Neural crest cell (in vitro differentiated cells): Measurements from ENCODE around the gene PRTFDC1. TPM values are rescaled to one million over a fixed set of nuclear protein-coding genes. Genes with fewer than 3 reads are reported as not detected.

Experiments used
- DNase-seq: peaks from one replicate; pipeline ENCODE4 v3.0.0; 2021; ENCODE audit warnings: low read depth, mixed read lengths, low spot score
- H3K27ac Mint-ChIP-seq: one replicate; pipeline ENCODE4 v1.8.0; 2021; ENCODE audit warnings: mild to moderate bottlenecking, mixed read lengths; ENCODE audit not compliant: unreplicated experiment
- H3K27me3 Mint-ChIP-seq: 2 replicates; pipeline ENCODE4 v1.8.0; 2021; ENCODE audit warnings: low read depth, mild to moderate bottlenecking, mixed read lengths
- H3K36me3 Mint-ChIP-seq: 2 replicates; pipeline ENCODE4 v1.8.0; 2021; ENCODE audit warnings: low read depth, mild to moderate bottlenecking, mixed read lengths
- H3K4me1 Mint-ChIP-seq: 2 replicates; pipeline ENCODE4 v1.8.0; 2021; ENCODE audit warnings: mixed read lengths
- H3K4me3 Mint-ChIP-seq: one replicate; pipeline ENCODE4 v1.8.0; 2021; ENCODE audit warnings: mild to moderate bottlenecking, mixed read lengths
- H3K9me3 Mint-ChIP-seq: 2 replicates; pipeline ENCODE4 v1.8.0; 2021; ENCODE audit warnings: mixed read lengths
- total RNA-seq: library from RNA; stranded (reverse); gene quantifications from 2 replicates; pipeline ENCODE4 v1.2.1, GENCODE V29; 2021
- TF ChIP-seq, protein P1 (sequence below): fragments of 200-600 bp; sonication (generic); conservative IDR thresholded peaks from 2 replicates; pipeline ENCODE4 v1.5.0; 2021; ENCODE audit warnings: antibody characterized with exemption, mild to moderate bottlenecking

Gene PRTFDC1
- total RNA-seq, 1 donor from 2014 or later, result 26.7 TPM

DNA sequence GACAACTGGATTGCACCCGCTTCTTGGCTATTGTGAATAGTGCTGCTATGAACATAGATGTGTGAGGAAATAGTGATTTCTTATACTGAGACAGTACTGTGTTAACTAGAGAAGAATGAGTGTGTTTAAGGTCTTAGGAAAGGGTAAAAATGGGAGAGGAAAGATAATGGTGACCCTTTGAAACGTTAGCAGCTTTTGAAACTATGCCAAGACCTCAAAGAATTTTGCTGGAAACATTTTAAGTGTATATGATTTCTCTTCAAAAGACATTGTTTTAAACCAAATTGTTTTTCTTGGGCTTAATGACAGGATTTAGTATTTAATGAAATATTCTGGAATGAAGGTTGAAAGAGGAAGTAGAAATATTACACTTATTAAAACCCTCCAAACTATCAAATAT, 127.9 kb downstream of the PRTFDC1 start:
- TF ChIP-seq, protein P1, sequence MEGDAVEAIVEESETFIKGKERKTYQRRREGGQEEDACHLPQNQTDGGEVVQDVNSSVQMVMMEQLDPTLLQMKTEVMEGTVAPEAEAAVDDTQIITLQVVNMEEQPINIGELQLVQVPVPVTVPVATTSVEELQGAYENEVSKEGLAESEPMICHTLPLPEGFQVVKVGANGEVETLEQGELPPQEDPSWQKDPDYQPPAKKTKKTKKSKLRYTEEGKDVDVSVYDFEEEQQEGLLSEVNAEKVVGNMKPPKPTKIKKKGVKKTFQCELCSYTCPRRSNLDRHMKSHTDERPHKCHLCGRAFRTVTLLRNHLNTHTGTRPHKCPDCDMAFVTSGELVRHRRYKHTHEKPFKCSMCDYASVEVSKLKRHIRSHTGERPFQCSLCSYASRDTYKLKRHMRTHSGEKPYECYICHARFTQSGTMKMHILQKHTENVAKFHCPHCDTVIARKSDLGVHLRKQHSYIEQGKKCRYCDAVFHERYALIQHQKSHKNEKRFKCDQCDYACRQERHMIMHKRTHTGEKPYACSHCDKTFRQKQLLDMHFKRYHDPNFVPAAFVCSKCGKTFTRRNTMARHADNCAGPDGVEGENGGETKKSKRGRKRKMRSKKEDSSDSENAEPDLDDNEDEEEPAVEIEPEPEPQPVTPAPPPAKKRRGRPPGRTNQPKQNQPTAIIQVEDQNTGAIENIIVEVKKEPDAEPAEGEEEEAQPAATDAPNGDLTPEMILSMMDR, result no peak
- no peak for DNase-seq
- Mint-ChIP-seq H3K27ac (no peak overlapping the region), H3K36me3 (peaks cover 2% of the 10 kb centered on the region), H3K9me3 (peaks cover 2% of the 10 kb centered on the region), H3K4me1 (peaks cover 6% of the 10 kb centered on the region), H3K27me3 (no peaks in the 10 kb centered on the region), H3K4me3 (no peak overlapping the region)

DNA sequence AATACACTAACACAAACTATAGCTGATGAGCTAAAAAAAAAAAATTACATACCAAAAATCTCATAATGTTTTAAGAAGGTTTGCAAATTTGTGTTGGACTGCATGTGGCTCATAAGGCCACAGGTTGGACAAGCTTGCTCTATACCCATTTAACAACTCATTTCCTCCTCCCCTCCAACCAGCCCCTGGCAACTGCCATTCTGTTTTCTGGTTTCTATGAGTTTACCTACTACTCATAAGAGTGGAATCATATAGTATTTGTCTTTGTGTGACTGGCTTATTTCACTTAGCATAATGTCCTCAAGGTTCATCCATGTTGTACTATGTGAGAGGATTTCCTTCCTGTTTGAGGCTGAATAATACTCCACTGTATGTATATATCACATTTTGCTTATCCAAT, 128.3 kb downstream of the PRTFDC1 start:
- H3K9me3 Mint-ChIP-seq, result peaks cover 2% of the 10 kb centered on the region
- no peak overlapping the region for H3K4me3 Mint-ChIP-seq
- no peak overlapping the region for H3K27ac Mint-ChIP-seq

DNA sequence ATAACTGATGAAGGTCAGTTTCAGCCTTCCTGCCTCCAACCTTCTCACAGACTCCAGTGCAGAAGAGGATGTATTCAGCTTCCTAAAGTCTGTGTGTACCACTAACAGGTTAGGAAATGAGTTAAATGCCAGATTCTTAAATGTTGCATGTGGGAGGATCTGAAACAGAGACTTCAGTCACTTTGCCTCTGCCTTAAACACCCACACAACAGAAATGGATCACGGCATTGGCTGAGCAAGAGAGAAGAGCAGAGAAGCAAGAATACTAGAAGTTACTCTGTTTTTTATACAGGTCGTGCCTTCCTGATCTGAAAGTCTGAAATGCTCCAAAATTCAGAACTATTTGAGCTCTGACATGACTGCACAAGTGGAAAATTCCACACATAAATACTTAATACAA, 129.8 kb downstream of the PRTFDC1 start:
- no peak for DNase-seq
- Mint-ChIP-seq H3K27ac (no peak overlapping the region), H3K9me3 (no peaks in the 10 kb centered on the region), H3K36me3 (peaks cover 2% of the 10 kb centered on the region), H3K4me1 (peaks cover 6% of the 10 kb centered on the region), H3K27me3 (no peaks in the 10 kb centered on the region), H3K4me3 (no peak overlapping the region)
- TF ChIP-seq, protein P1, result no peak

More for the DNA sequence above, 128.3 kb downstream of the PRTFDC1 start:
- H3K4me1 Mint-ChIP-seq, result peaks cover 6% of the 10 kb centered on the region
- TF ChIP-seq, protein P1, result no peak
- no peaks in the 10 kb centered on the region for H3K27me3 Mint-ChIP-seq
- peaks cover 2% of the 10 kb centered on the region for H3K36me3 Mint-ChIP-seq
- no peak for DNase-seq

DNA sequence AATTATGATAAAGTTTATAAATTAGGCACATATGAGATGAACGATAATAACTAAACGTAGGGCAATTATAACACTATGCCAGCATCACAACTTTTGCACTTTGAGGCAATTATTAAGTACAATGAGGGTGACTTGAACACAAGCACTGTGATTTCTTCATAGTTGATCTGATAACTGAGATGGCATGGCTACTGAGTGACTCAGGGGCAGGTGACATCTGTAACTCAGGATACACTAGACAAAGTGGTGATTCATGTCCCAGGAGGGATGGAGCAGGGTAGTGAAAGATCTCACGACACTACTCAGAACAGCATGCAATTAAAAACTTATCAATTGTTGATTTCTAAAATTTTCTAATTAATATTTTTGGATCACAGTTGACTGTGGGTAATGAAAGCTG, 130.4 kb downstream of the PRTFDC1 start:
- no peak overlapping the region for H3K27ac Mint-ChIP-seq
- no peaks in the 10 kb centered on the region for H3K9me3 Mint-ChIP-seq
- H3K4me3 Mint-ChIP-seq, result no peak overlapping the region
- H3K27me3 Mint-ChIP-seq, result no peaks in the 10 kb centered on the region
- H3K4me1 Mint-ChIP-seq, result peaks cover 6% of the 10 kb centered on the region
- H3K36me3 Mint-ChIP-seq, result peaks cover 2% of the 10 kb centered on the region
- no peak for DNase-seq
- TF ChIP-seq, protein P1, result no peak

DNA sequence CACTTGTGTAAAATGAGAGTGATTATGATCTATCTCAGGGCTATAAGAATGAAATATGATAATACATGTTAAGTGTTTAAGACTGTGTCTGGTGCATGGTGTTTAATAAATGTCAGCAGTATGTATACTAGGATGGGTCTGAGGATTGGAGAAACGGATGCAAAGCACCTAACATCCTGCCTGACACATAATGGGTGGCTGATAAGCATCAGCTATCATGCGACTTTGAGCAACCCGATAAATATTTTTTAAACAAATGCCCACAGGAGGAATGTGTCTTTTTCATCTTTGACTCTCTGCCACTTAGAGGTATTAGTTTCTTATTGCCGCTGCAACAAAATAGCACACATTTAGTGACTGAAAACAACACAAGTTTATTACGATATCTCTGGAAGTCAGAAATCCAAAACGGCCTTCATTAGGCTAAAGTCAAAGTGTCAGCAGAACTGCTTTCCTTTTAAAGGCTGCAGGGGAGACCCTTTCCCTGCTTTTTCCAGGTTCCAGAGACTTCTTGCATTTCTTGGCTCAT, 135.5 kb downstream of the PRTFDC1 start:
- Mint-ChIP-seq H3K4me1 (peaks cover 4% of the 10 kb centered on the region), H3K27ac (no peak overlapping the region), H3K36me3 (no peaks in the 10 kb centered on the region), H3K27me3 (no peaks in the 10 kb centered on the region), H3K4me3 (no peak overlapping the region), H3K9me3 (no peaks in the 10 kb centered on the region)
- TF ChIP-seq, protein P1, result no peak
- no peak for DNase-seq
